GM06990 (cell line): Measurements from ENCODE around the gene PDGFRB.

Source experiments
- DNase-seq: peaks from one replicate; pipeline ENCODE4 v3.0.0-alpha.2; 2011; ENCODE audit not compliant: insufficient read length; ENCODE audit errors: extremely low read depth
- H3K27me3 ChIP-seq: replicated peaks from 2 replicates; pipeline ENCODE4 v1.6.0; 2011; ENCODE audit warnings: low read length; ENCODE audit not compliant: control insufficient read depth, insufficient read depth
- H3K36me3 ChIP-seq: 2 replicates; pipeline ENCODE4 v1.5.1; 2011; ENCODE audit warnings: low read length; ENCODE audit not compliant: control insufficient read depth, insufficient read depth
- H3K4me3 ChIP-seq: replicated peaks from 2 replicates; pipeline ENCODE4 v1.5.1; 2011; ENCODE audit warnings: low read depth, mild to moderate bottlenecking, control low read depth, low read length
- CTCF ChIP-seq: IDR thresholded peaks from 2 replicates; pipeline ENCODE4 v1.5.1; 2011; ENCODE audit warnings: low read length, control low read depth, mild to moderate bottlenecking, inconsistent platforms; ENCODE audit not compliant: insufficient read depth, poor library complexity, severe bottlenecking

Gene PDGFRB

GRCh38 chr5:150142185-150142958, 13.3 kb downstream of the PDGFRB start:
- TF ChIP-seq CTCF = no peak
- Histone ChIP-seq H3K36me3 (no peaks in the 10 kb centered on the region), H3K4me3 (no peak overlapping the region), H3K27me3 (no peaks in the 10 kb centered on the region; the same call in 1 of the 2 replicates)
- DNase-seq = no peak

GRCh38 chr5:150141544-150142184, 14.0 kb downstream of the PDGFRB start:
- no peak for DNase-seq
- Histone ChIP-seq H3K36me3 (no peaks in the 10 kb centered on the region), H3K27me3 (no peaks in the 10 kb centered on the region; the same call in none of the 2 replicates), H3K4me3 (no peak overlapping the region)
- no peak for TF ChIP-seq CTCF

GRCh38 chr5:150140830-150141229, 14.8 kb downstream of the PDGFRB start:
- Histone ChIP-seq H3K36me3 (no peaks in the 10 kb centered on the region), H3K4me3 (no peak overlapping the region), H3K27me3 (no peaks in the 10 kb centered on the region; the same call in none of the 2 replicates)
- DNase-seq = no peak
- no peak for TF ChIP-seq CTCF

- no peak for DNase-seq
- TF ChIP-seq CTCF = no peak
- Histone ChIP-seq H3K27me3 (no peaks in the 10 kb centered on the region; the same call in none of the 2 replicates), H3K4me3 (no peak overlapping the region), H3K36me3 (no peaks in the 10 kb centered on the region)
Observed at GRCh38 chr5:150139334-150139733, 16.3 kb downstream of the PDGFRB start.

- TF ChIP-seq CTCF = no peak
- H3K4me3 ChIP-seq = no peak overlapping the region
- no peaks in the 10 kb centered on the region; the same call in none of the 2 replicates for H3K27me3 ChIP-seq
- no peak for DNase-seq
- H3K36me3 ChIP-seq = no peaks in the 10 kb centered on the region
Observed at GRCh38 chr5:150138551-150139265, 16.9 kb downstream of the PDGFRB start.
